Caco-2 (cell line): ENCODE measurements around the gene CFAP99. TPM values are rescaled to one million over a fixed set of nuclear protein-coding genes. Genes with fewer than 3 reads are reported as not detected.

ENCODE experiments used
- BruUV-seq: library from RNA; stranded (reverse); fragments of 400-500 nt; replicated peaks from 2 replicates; lab custom pipeline; 2021; lab: Mats Ljungman, UMichigan
- CTCF ChIA-PET: fragments of 300-600 bp; sonication (Branson Sonifier 250); formaldehyde crosslinking; loops from one replicate; lab custom pipeline; 2022; ENCODE audit warnings: antibody characterized with exemption; lab: Charles Lee
- POLR2A ChIA-PET: fragments of 300-600 bp; sonication (Branson Sonifier 250); formaldehyde crosslinking; loops from one replicate; lab custom pipeline; 2022; ENCODE audit warnings: antibody characterized with exemption; lab: Charles Lee
- DNase-seq, 2 experiments: peaks; one replicate each; pipeline versions ENCODE4 v3.0.0 to v3.0.0-alpha.2; 2020 to 2022
- H3K27me3 ChIP-seq: replicated peaks from 2 replicates; pipeline ENCODE4 v1.6.0; 2011; ENCODE audit warnings: low read length; ENCODE audit not compliant: control insufficient read depth, insufficient read depth
- H3K36me3 ChIP-seq: 2 replicates; pipeline ENCODE4 v1.5.1; 2011; ENCODE audit warnings: low read length; ENCODE audit not compliant: control insufficient read depth, insufficient read depth
- H3K4me1 ChIP-seq: fragments of 250-450 bp; sonication (Bioruptor Pico); 2 replicates; pipeline ENCODE4 v1.5.1; 2020; ENCODE audit warnings: mild to moderate bottlenecking
- H3K4me3 ChIP-seq: 2 replicates; pipeline ENCODE4 v1.5.1; 2011; ENCODE audit warnings: low read depth, mild to moderate bottlenecking, control low read depth, low read length
- H3K9me3 ChIP-seq: fragments of 250-450 bp; sonication (Bioruptor Pico); 2 replicates; pipeline ENCODE4 v1.5.1; 2020; ENCODE audit warnings: mild to moderate bottlenecking, moderate library complexity
- H3K27ac Mint-ChIP-seq: one replicate; pipeline ENCODE4 v1.8.0; 2022; ENCODE audit warnings: mixed read lengths; ENCODE audit not compliant: unreplicated experiment
- H3K27me3 Mint-ChIP-seq: one replicate; pipeline ENCODE4 v1.8.0; 2022; ENCODE audit warnings: mixed read lengths; ENCODE audit not compliant: insufficient read depth, unreplicated experiment
- H3K36me3 Mint-ChIP-seq: one replicate; pipeline ENCODE4 v1.8.0; 2022; ENCODE audit warnings: mild to moderate bottlenecking, mixed read lengths; ENCODE audit not compliant: insufficient read depth, unreplicated experiment
- H3K4me1 Mint-ChIP-seq: one replicate; pipeline ENCODE4 v1.8.0; 2022; ENCODE audit warnings: low read depth, mixed read lengths; ENCODE audit not compliant: unreplicated experiment
- H3K4me3 Mint-ChIP-seq: one replicate; pipeline ENCODE4 v1.8.0; 2022; ENCODE audit warnings: mild to moderate bottlenecking, moderate library complexity, mixed read lengths; ENCODE audit not compliant: unreplicated experiment
- H3K9me3 Mint-ChIP-seq: one replicate; pipeline ENCODE4 v1.8.0; 2022; ENCODE audit warnings: mixed read lengths; ENCODE audit not compliant: unreplicated experiment
- intact Hi-C: fragments of 100-400 bp; cut with micrococcal nuclease; formaldehyde crosslinking; loops from one replicate; pipeline ENCODE4 v1.10.0; 2022; ENCODE audit not compliant: unreplicated experiment
- total RNA-seq: library from RNA; stranded (reverse); gene quantifications from 2 replicates; pipeline ENCODE4 v1.2.3, GENCODE V29; 2022
- TF ChIP-seq, protein P1 (sequence below), 2 experiments: fragments of 200-600 bp in 1 of 2; IDR thresholded peaks; 1 replicate in 1 of 2; 2 replicates in 1 of 2; pipeline versions ENCODE4 v1.5.1 to v1.8.0; 2011 to 2022; ENCODE audit warnings: antibody characterized with exemption in 1 of 2, control low read depth in 1 of 2, inconsistent platforms in 1 of 2, low read depth in 1 of 2, low read length in 1 of 2, mild to moderate bottlenecking in 1 of 2, moderate library complexity in 1 of 2; ENCODE audit not compliant: insufficient read depth in 1 of 2, severe bottlenecking in 1 of 2, unreplicated experiment in 1 of 2

CFAP99 gene
- total RNA-seq, 1 experiment from 2014 or later = not detected

GRCh38 chr4:2397596-2398379, 21.0 kb upstream of the CFAP99 start:
- intact Hi-C loops = no loop called here
- H3K9me3 Mint-ChIP-seq = no peaks in the 10 kb centered on the region
- TF ChIP-seq, protein P1, sequence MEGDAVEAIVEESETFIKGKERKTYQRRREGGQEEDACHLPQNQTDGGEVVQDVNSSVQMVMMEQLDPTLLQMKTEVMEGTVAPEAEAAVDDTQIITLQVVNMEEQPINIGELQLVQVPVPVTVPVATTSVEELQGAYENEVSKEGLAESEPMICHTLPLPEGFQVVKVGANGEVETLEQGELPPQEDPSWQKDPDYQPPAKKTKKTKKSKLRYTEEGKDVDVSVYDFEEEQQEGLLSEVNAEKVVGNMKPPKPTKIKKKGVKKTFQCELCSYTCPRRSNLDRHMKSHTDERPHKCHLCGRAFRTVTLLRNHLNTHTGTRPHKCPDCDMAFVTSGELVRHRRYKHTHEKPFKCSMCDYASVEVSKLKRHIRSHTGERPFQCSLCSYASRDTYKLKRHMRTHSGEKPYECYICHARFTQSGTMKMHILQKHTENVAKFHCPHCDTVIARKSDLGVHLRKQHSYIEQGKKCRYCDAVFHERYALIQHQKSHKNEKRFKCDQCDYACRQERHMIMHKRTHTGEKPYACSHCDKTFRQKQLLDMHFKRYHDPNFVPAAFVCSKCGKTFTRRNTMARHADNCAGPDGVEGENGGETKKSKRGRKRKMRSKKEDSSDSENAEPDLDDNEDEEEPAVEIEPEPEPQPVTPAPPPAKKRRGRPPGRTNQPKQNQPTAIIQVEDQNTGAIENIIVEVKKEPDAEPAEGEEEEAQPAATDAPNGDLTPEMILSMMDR (IDR thresholded peaks at IDR 0.05; ENCODE audit: insufficient read depth in 1 of 2, low read depth in 1 of 2, low read length in 1 of 2, severe bottlenecking in 1 of 2, unreplicated experiment in 1 of 2) = no peak
- Histone ChIP-seq H3K4me3 (no peak overlapping the region), H3K36me3 (no peaks in the 10 kb centered on the region), H3K4me1 (no peaks in the 10 kb centered on the region), H3K9me3 (no peaks in the 10 kb centered on the region), H3K27me3 (no peaks in the 10 kb centered on the region)
- POLR2A ChIA-PET = no interaction called here
- no peak overlapping the region for H3K27ac Mint-ChIP-seq
- CTCF ChIA-PET = no interaction called here
- no peak for DNase-seq
- no TSS peak for BruUV-seq
- no peak overlapping the region for H3K4me3 Mint-ChIP-seq
- no peaks in the 10 kb centered on the region for H3K4me1 Mint-ChIP-seq
- H3K36me3 Mint-ChIP-seq = no peaks in the 10 kb centered on the region
- H3K27me3 Mint-ChIP-seq = peaks cover 3% of the 10 kb centered on the region

DNA sequence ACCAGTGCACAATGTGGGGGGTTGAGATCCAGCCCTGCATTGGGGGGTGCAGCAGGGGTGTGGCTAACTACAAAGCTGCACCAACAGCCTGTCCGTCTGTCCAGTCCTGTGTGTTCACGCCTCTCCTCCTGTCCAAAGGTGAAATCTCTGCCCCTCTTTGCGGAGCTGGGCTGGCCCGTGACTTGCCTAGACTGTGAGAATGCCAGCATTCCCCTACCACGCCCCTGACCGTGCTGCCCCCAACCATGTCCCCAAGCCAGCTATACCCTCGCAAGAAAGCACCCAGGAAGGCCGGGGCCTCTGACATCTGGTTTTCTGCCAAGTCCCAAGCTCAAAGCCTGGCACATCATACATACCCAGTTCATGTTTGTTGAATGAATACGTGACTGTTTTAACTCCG, 19.5 kb upstream of the CFAP99 start:
- no peak for DNase-seq
- TF ChIP-seq, protein P1 (IDR thresholded peaks at IDR 0.05; ENCODE audit: insufficient read depth in 1 of 2, low read depth in 1 of 2, low read length in 1 of 2, severe bottlenecking in 1 of 2, unreplicated experiment in 1 of 2) = no peak
- no TSS peak for BruUV-seq

GRCh38 chr4:2399631-2400190, 19.0 kb upstream of the CFAP99 start:
- intact Hi-C loops = no loop called here
- Histone ChIP-seq H3K27me3 (no peaks in the 10 kb centered on the region), H3K36me3 (no peaks in the 10 kb centered on the region), H3K9me3 (no peaks in the 10 kb centered on the region), H3K4me3 (no peak overlapping the region), H3K4me1 (no peaks in the 10 kb centered on the region)
- Mint-ChIP-seq H3K4me1 (no peaks in the 10 kb centered on the region), H3K9me3 (no peaks in the 10 kb centered on the region), H3K36me3 (no peaks in the 10 kb centered on the region), H3K27me3 (peaks cover 3% of the 10 kb centered on the region), H3K27ac (no peak overlapping the region), H3K4me3 (no peak overlapping the region)
- TF ChIP-seq, protein P1 (IDR thresholded peaks at IDR 0.05; ENCODE audit: insufficient read depth in 1 of 2, low read depth in 1 of 2, low read length in 1 of 2, severe bottlenecking in 1 of 2, unreplicated experiment in 1 of 2) = no peak
- ChIA-PET CTCF (no interaction called here), POLR2A (no interaction called here)
- no TSS peak for BruUV-seq
- DNase-seq = no peak

More for the DNA sequence above, 19.5 kb upstream of the CFAP99 start:
- Histone ChIP-seq H3K4me1 (no peaks in the 10 kb centered on the region), H3K4me3 (no peak overlapping the region), H3K36me3 (no peaks in the 10 kb centered on the region), H3K27me3 (no peaks in the 10 kb centered on the region), H3K9me3 (no peaks in the 10 kb centered on the region)
- Mint-ChIP-seq H3K4me3 (no peak overlapping the region), H3K27me3 (peaks cover 3% of the 10 kb centered on the region), H3K36me3 (no peaks in the 10 kb centered on the region), H3K9me3 (no peaks in the 10 kb centered on the region), H3K4me1 (no peaks in the 10 kb centered on the region), H3K27ac (no peak overlapping the region)
- intact Hi-C loops = no loop called here
- ChIA-PET CTCF (no interaction called here), POLR2A (no interaction called here)
